Ishikawa (cell line): Measurements from ENCODE around the gene TCEA3.

ENCODE experiments used
- CEBPB ChIP-seq: IDR thresholded peaks from 2 replicates; pipeline ENCODE4 v1.6.1; 2012
- CREB1 ChIP-seq: IDR thresholded peaks from 2 replicates; pipeline ENCODE4 v1.6.1; 2012; ENCODE audit warnings: low read depth
- EP300 ChIP-seq: IDR thresholded peaks from 2 replicates; pipeline ENCODE4 v1.6.1; 2012; ENCODE audit warnings: borderline replicate concordance
- FOXM1 ChIP-seq: IDR thresholded peaks from 2 replicates; pipeline ENCODE4 v1.6.1; 2012; ENCODE audit warnings: low read depth, borderline replicate concordance
- NFIC ChIP-seq: IDR thresholded peaks from 2 replicates; pipeline ENCODE4 v1.6.1; 2012
- RAD21 ChIP-seq: IDR thresholded peaks from 2 replicates; pipeline ENCODE4 v1.6.1; 2012; ENCODE audit warnings: low read depth
- TAF1 ChIP-seq: IDR thresholded peaks from 2 replicates; pipeline ENCODE4 v1.6.1; 2012; ENCODE audit warnings: low read depth, mild to moderate bottlenecking
- TCF12 ChIP-seq: IDR thresholded peaks from 2 replicates; pipeline ENCODE4 v1.6.1; 2012; ENCODE audit warnings: low read depth
- TEAD4 ChIP-seq: IDR thresholded peaks from 2 replicates; pipeline ENCODE4 v1.6.1; 2012
- YY1 ChIP-seq: IDR thresholded peaks from 2 replicates; pipeline ENCODE4 v1.6.1; 2012; ENCODE audit warnings: low read depth
- ZBTB7A ChIP-seq: IDR thresholded peaks from 2 replicates; pipeline ENCODE4 v1.6.1; 2012; ENCODE audit warnings: low read depth
- TF ChIP-seq, protein P1 (sequence below): IDR thresholded peaks from 2 replicates; pipeline ENCODE4 v1.6.1; 2012
- TF ChIP-seq, protein P2 (sequence below): IDR thresholded peaks from 2 replicates; pipeline ENCODE4 v1.6.1; 2012
- TF ChIP-seq, protein P3 (sequence below): IDR thresholded peaks from 2 replicates; pipeline ENCODE4 v1.6.1; 2012; ENCODE audit warnings: low read depth, mild to moderate bottlenecking

DNA sequence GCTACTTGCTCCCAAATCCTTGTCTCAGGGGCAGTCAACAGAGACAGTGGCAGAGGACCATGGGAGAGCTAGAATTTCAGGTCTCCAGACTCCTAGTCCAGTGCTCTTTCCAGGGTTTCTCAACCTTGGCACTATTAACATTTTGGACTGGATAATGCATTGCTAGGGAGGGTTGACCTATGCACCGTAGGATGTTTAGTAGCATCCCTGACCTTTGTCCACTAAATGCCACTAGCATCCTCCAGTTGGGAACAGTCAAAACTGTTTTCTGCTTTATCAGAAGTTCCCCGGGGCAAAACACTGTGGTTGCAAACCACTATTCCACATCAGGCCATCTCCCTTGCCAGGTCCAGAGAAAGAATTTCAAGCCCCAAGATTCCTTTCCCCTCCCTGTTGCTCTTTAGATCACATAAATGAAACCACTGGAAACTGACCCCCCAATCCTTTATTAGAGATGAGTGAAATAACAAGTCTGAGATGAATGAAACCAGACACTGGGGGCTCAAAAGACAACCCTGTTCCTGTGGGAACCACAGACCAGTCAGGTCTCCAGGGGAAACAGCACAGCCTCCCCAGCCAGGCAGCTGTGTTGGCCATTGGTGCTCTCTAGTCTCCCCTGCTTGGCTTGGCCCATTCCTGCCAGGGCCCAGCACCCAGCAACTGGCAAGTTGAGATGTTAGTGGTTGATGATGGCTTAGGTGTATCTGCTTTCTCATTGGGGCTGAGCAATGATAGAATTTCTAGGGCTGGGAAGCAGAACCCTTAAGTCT is 3.8 kb upstream of the TCEA3 start:
- TF ChIP-seq FOXM1 (no peak), CREB1 (no peak), TAF1 (no peak), YY1 (no peak), CEBPB (no peak), NFIC (no peak), RAD21 (no peak), ZBTB7A (no peak), EP300 (no peak), TEAD4 (no peak), TCF12 (no peak)
- TF ChIP-seq, protein P1, sequence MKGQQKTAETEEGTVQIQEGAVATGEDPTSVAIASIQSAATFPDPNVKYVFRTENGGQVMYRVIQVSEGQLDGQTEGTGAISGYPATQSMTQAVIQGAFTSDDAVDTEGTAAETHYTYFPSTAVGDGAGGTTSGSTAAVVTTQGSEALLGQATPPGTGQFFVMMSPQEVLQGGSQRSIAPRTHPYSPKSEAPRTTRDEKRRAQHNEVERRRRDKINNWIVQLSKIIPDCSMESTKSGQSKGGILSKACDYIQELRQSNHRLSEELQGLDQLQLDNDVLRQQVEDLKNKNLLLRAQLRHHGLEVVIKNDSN: no peak
- TF ChIP-seq, protein P2, sequence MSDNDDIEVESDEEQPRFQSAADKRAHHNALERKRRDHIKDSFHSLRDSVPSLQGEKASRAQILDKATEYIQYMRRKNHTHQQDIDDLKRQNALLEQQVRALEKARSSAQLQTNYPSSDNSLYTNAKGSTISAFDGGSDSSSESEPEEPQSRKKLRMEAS: no peak
- TF ChIP-seq, protein P3, sequence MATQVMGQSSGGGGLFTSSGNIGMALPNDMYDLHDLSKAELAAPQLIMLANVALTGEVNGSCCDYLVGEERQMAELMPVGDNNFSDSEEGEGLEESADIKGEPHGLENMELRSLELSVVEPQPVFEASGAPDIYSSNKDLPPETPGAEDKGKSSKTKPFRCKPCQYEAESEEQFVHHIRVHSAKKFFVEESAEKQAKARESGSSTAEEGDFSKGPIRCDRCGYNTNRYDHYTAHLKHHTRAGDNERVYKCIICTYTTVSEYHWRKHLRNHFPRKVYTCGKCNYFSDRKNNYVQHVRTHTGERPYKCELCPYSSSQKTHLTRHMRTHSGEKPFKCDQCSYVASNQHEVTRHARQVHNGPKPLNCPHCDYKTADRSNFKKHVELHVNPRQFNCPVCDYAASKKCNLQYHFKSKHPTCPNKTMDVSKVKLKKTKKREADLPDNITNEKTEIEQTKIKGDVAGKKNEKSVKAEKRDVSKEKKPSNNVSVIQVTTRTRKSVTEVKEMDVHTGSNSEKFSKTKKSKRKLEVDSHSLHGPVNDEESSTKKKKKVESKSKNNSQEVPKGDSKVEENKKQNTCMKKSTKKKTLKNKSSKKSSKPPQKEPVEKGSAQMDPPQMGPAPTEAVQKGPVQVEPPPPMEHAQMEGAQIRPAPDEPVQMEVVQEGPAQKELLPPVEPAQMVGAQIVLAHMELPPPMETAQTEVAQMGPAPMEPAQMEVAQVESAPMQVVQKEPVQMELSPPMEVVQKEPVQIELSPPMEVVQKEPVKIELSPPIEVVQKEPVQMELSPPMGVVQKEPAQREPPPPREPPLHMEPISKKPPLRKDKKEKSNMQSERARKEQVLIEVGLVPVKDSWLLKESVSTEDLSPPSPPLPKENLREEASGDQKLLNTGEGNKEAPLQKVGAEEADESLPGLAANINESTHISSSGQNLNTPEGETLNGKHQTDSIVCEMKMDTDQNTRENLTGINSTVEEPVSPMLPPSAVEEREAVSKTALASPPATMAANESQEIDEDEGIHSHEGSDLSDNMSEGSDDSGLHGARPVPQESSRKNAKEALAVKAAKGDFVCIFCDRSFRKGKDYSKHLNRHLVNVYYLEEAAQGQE: no peak
